ENCODE data around the gene PLET1. TPM values are rescaled to one million over a fixed set of nuclear protein-coding genes. Genes with fewer than 3 reads are reported as not detected.

Gene PLET1
- total RNA-seq, 1 experiment from 2014 or later: not detected

DNA sequence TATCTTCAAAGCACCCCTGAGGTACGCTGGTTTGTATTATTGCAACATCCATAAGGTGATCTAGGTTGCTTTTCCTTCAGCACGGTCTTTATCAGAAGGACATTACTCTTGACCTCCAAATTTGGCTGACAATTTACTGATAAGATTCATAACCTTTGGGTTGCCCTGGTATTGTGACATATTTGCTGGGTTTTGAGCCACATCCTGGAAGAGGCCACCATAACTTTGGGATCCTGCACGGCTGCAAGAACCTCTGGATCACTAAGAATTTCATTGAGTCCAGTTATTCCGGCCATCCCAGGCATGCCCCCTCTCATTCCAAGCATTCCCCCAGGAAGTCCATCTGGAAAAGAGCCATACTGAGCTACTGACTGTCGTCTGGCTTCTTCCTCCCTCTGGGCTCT, 6.5 kb upstream of the PLET1 start:
- no peaks in the 10 kb centered on the region for H3K79me2 ChIP-seq (ENCODE audit: insufficient read depth, low read length)
- Mint-ChIP-seq H3K9me3 (no peaks in the 10 kb centered on the region), H3K4me3 (no peak overlapping the region), H3K27ac (no peak overlapping the region), H3K27me3 (ENCODE audit: low read depth) (no peaks in the 10 kb centered on the region; the same call in 1 of the 2 replicates), H3K4me1 (peaks cover 4 to 7% of the 10 kb centered on the region in 2 experiments; a peak in 2 of 4 replicates), H3K36me3 (ENCODE audit: insufficient read depth in 1 of 3, low read depth in 3 of 3) (no peaks in the 10 kb centered on the region)
- H2BK12ac ChIP-seq (ENCODE audit: insufficient read length, low read depth, low read length): no peak overlapping the region
- no peak overlapping the region for H3K14ac ChIP-seq (ENCODE audit: insufficient read depth, low read length)
- H3K79me1 ChIP-seq (ENCODE audit: insufficient read depth, low read depth, low read length, poor library complexity, severe bottlenecking): no peaks in the 10 kb centered on the region
- H3K23ac ChIP-seq (ENCODE audit: insufficient read length, low read depth, low read length): no peak overlapping the region
- no peak overlapping the region for H2BK20ac ChIP-seq (ENCODE audit: low read depth, low read length, poor library complexity, severe bottlenecking)
- no peak for DNase-seq
- no peak overlapping the region for H4K91ac ChIP-seq (ENCODE audit: insufficient read length, low read depth, low read length)
- H2BK120ac ChIP-seq (ENCODE audit: low read depth, low read length, poor library complexity, severe bottlenecking): no peak overlapping the region
- no peak overlapping the region for H3K4me2 ChIP-seq (ENCODE audit: insufficient read depth, insufficient read length, low read length)
- no peak overlapping the region for H3T11ph ChIP-seq (ENCODE audit: low read length)
- no peak overlapping the region for H2AK5ac ChIP-seq (ENCODE audit: insufficient read length, low read length)
- TF ChIP-seq, protein P1, sequence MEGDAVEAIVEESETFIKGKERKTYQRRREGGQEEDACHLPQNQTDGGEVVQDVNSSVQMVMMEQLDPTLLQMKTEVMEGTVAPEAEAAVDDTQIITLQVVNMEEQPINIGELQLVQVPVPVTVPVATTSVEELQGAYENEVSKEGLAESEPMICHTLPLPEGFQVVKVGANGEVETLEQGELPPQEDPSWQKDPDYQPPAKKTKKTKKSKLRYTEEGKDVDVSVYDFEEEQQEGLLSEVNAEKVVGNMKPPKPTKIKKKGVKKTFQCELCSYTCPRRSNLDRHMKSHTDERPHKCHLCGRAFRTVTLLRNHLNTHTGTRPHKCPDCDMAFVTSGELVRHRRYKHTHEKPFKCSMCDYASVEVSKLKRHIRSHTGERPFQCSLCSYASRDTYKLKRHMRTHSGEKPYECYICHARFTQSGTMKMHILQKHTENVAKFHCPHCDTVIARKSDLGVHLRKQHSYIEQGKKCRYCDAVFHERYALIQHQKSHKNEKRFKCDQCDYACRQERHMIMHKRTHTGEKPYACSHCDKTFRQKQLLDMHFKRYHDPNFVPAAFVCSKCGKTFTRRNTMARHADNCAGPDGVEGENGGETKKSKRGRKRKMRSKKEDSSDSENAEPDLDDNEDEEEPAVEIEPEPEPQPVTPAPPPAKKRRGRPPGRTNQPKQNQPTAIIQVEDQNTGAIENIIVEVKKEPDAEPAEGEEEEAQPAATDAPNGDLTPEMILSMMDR (conservative IDR thresholded peaks at IDR 0.05): no peak
- H3K27ac ChIP-seq (ENCODE audit: insufficient read length, low read depth, low read length): no peak overlapping the region
- no CpG with 5 or more reads among the region's 5 CpGs for WGBS (ENCODE audit: extremely low coverage, insufficient read length, low lambda C conversion rate)
- H4K8ac ChIP-seq (replicated peaks; ENCODE audit: insufficient read length, low read depth, low read length): no peak overlapping the region
- no peak overlapping the region for H2BK15ac ChIP-seq (ENCODE audit: low read depth, low read length)
- no peak overlapping the region for H3K9ac ChIP-seq (ENCODE audit: extremely low read depth, insufficient read length, low read length)
- H3K4ac ChIP-seq (ENCODE audit: low read depth, low read length): no peak overlapping the region
- H3K27me3 ChIP-seq (ENCODE audit: insufficient read depth, low read length): no peaks in the 10 kb centered on the region
- no peaks in the 10 kb centered on the region for H3K23me2 ChIP-seq (ENCODE audit: insufficient read length, low read depth, low read length, poor library complexity, severe bottlenecking)
- H2AFZ ChIP-seq (ENCODE audit: low read length): no peak overlapping the region
- no peak overlapping the region for H4K5ac ChIP-seq (ENCODE audit: insufficient read length, low read depth, low read length)
- no peak overlapping the region for H2BK5ac ChIP-seq (ENCODE audit: insufficient read length, low read length)
- H3K18ac ChIP-seq (ENCODE audit: insufficient read length, low read depth, low read length): no peak overlapping the region
- H3K9me3 ChIP-seq (ENCODE audit: control insufficient read depth, low read depth, low read length): no peaks in the 10 kb centered on the region
- H4K20me1 ChIP-seq (ENCODE audit: control insufficient read depth, insufficient read depth, insufficient read length): no peaks in the 10 kb centered on the region
- no peaks in the 10 kb centered on the region for H3K4me1 ChIP-seq (ENCODE audit: insufficient read depth, low read length)
- no peak overlapping the region for H3K56ac ChIP-seq (ENCODE audit: insufficient read length, low read depth, low read length)
